Neural cell (in vitro differentiated cells): Measurements from ENCODE around the gene MAD2L2. TPM values are rescaled to one million over a fixed set of nuclear protein-coding genes. Genes with fewer than 3 reads are reported as not detected.

Source experiments
- H2AFZ ChIP-seq: fragments of 200-600, 300-800 bp; sonication (generic), shearing (Covaris generic); 2 replicates; pipeline ENCODE4 v1.6.0; 2014; ENCODE audit warnings: low read depth, mild to moderate bottlenecking, antibody characterized with exemption, low read length, moderate library complexity
- H3F3A ChIP-seq: fragments of 200-600 bp; shearing (Covaris generic); 2 replicates; pipeline ENCODE4 v1.6.1; 2016; ENCODE audit warnings: mild to moderate bottlenecking, moderate library complexity, mixed read lengths, antibody characterized with exemption, low read length; ENCODE audit not compliant: insufficient read depth, poor library complexity, severe bottlenecking
- H3K27ac ChIP-seq: fragments of 200-600, 300-800 bp; sonication (generic), shearing (Covaris generic); 2 replicates; pipeline ENCODE4 v1.5.1; 2014; ENCODE audit warnings: mild to moderate bottlenecking, low read length, moderate library complexity
- H3K27me3 ChIP-seq: fragments of 300-800, 200-600 bp; sonication (generic), shearing (Covaris generic); 2 replicates; pipeline ENCODE4 v1.6.0; 2014; ENCODE audit warnings: mild to moderate bottlenecking, low read depth, low read length, moderate library complexity; ENCODE audit not compliant: insufficient read depth
- H3K36me3 ChIP-seq: fragments of 300-800, 200-600 bp; sonication (generic), shearing (Covaris generic); 2 replicates; pipeline ENCODE4 v1.5.1; 2014; ENCODE audit warnings: mild to moderate bottlenecking, antibody characterized with exemption, low read length, moderate library complexity; ENCODE audit not compliant: insufficient read depth
- H3K4me2 ChIP-seq: fragments of 300-800, 200-600 bp; sonication (generic), shearing (Covaris generic); 2 replicates; pipeline ENCODE4 v1.6.0; 2014; ENCODE audit warnings: mild to moderate bottlenecking, low read length
- H3K4me3 ChIP-seq: fragments of 300-800, 200-600 bp; sonication (generic), shearing (Covaris generic); 2 replicates; pipeline ENCODE4 v1.5.1; 2014; ENCODE audit warnings: mild to moderate bottlenecking, low read length, moderate library complexity
- H3K79me2 ChIP-seq: fragments of 200-600 bp; shearing (Covaris generic); replicated peaks from 2 replicates; pipeline ENCODE4 v1.6.0; 2014; ENCODE audit warnings: mild to moderate bottlenecking, low read length, moderate library complexity; ENCODE audit not compliant: insufficient read depth
- H3K9ac ChIP-seq: fragments of 300-800, 200-600 bp; sonication (generic), shearing (Covaris generic); 2 replicates; pipeline ENCODE4 v1.6.1; 2016; ENCODE audit warnings: mild to moderate bottlenecking, low read length, mixed read lengths
- H3K9me2 ChIP-seq: fragments of 200-600 bp; shearing (Covaris generic); 2 replicates; pipeline ENCODE4 v1.6.1; 2016; ENCODE audit warnings: mild to moderate bottlenecking, low read length, mixed read lengths; ENCODE audit not compliant: insufficient read depth
- H3K9me3 ChIP-seq: fragments of 200-600, 300-800 bp; sonication (generic), shearing (Covaris generic); 2 replicates; pipeline ENCODE4 v1.6.1; 2016; ENCODE audit warnings: mild to moderate bottlenecking, mixed run types, low read length, moderate library complexity, mixed read lengths
- H4K20me1 ChIP-seq: fragments of 200-600 bp; shearing (Covaris generic); 2 replicates; pipeline ENCODE4 v1.6.1; 2016; ENCODE audit warnings: mild to moderate bottlenecking, mixed run types; ENCODE audit not compliant: insufficient read depth
- CTCF ChIP-seq: fragments of 450-650 bp; IDR thresholded peaks from 2 replicates; pipeline ENCODE4 v1.5.1; 2014; ENCODE audit warnings: antibody characterized with exemption, mild to moderate bottlenecking, moderate library complexity; ENCODE audit not compliant: poor library complexity, severe bottlenecking
- EP300 ChIP-seq: fragments of 450-650 bp; conservative IDR thresholded peaks from 2 replicates; pipeline ENCODE4 v1.6.1; 2014; ENCODE audit warnings: antibody characterized with exemption, mild to moderate bottlenecking, moderate library complexity; ENCODE audit not compliant: poor library complexity, severe bottlenecking
- EZH2 ChIP-seq: fragments of 200-600, 300-800 bp; shearing (Covaris generic), sonication (generic); IDR thresholded peaks from 2 replicates; pipeline ENCODE4 v1.6.1; 2014; ENCODE audit warnings: antibody characterized with exemption, low read length, borderline replicate concordance, mild to moderate bottlenecking; ENCODE audit not compliant: insufficient read depth, poor library complexity, severe bottlenecking
- MXI1 ChIP-seq: fragments of 450-650 bp; conservative IDR thresholded peaks from 2 replicates; pipeline ENCODE4 v1.6.1; 2014; ENCODE audit warnings: antibody characterized with exemption, mild to moderate bottlenecking; ENCODE audit not compliant: poor library complexity, severe bottlenecking
- POLR2AphosphoS5 ChIP-seq: IDR thresholded peaks from 2 replicates; pipeline ENCODE4 v1.6.1; 2012
- RAD21 ChIP-seq: fragments of 450-650 bp; conservative IDR thresholded peaks from 2 replicates; pipeline ENCODE4 v1.6.1; 2014; ENCODE audit warnings: antibody characterized with exemption, mild to moderate bottlenecking, moderate library complexity
- REST ChIP-seq: IDR thresholded peaks from 2 replicates; pipeline ENCODE4 v1.6.1; 2012; ENCODE audit warnings: borderline replicate concordance
- SMC3 ChIP-seq: fragments of 450-650 bp; conservative IDR thresholded peaks from 2 replicates; pipeline ENCODE4 v1.6.1; 2014; ENCODE audit warnings: antibody characterized with exemption, mild to moderate bottlenecking, moderate library complexity; ENCODE audit not compliant: poor library complexity
- TAF1 ChIP-seq: IDR thresholded peaks from 2 replicates; pipeline ENCODE4 v1.6.1; 2012; ENCODE audit warnings: low read depth
- polyA plus RNA-seq: library from polyadenylated mRNA; depleted of rRNA; stranded (reverse); fragments of >200 nt; gene quantifications from 2 replicates; pipeline ENCODE4 v1.2.3, GENCODE V29; 2014

The MAD2L2 gene
- polyA plus RNA-seq, 1 donor from 2014 or later: 182 TPM

- H3K4me3 ChIP-seq: no peak overlapping the region
- H3K9me2 ChIP-seq: no peaks in the 10 kb centered on the region
- H3K36me3 ChIP-seq: no peaks in the 10 kb centered on the region
- H3F3A ChIP-seq: peaks cover 12% of the 10 kb centered on the region
- H3K27ac ChIP-seq: no peak overlapping the region
- peaks cover 38% of the 10 kb centered on the region for H3K79me2 ChIP-seq
- no peaks in the 10 kb centered on the region for H3K27me3 ChIP-seq
- no peak overlapping the region for H3K4me2 ChIP-seq
- H3K9ac ChIP-seq: no peak overlapping the region
- no peaks in the 10 kb centered on the region for H4K20me1 ChIP-seq
- no peaks in the 10 kb centered on the region for H3K9me3 ChIP-seq
- no peak overlapping the region for H2AFZ ChIP-seq
- TF ChIP-seq SMC3 (no peak), POLR2AphosphoS5 (no peak), TAF1 (no peak), REST (no peak), CTCF (no peak), EZH2 (no peak), EP300 (no peak)
Measured at GRCh38 chr1:11685210-11685752, 4.3 kb upstream of the MAD2L2 start.

GRCh38 chr1:11684070-11684469 lies 3.1 kb upstream of the MAD2L2 start:
- H3K4me2 ChIP-seq: no peak overlapping the region
- H3K9me3 ChIP-seq: no peaks in the 10 kb centered on the region
- H3K9me2 ChIP-seq: no peaks in the 10 kb centered on the region
- no peaks in the 10 kb centered on the region for H3K36me3 ChIP-seq
- peaks cover 12% of the 10 kb centered on the region for H3F3A ChIP-seq
- H2AFZ ChIP-seq: no peak overlapping the region
- H3K9ac ChIP-seq: no peak overlapping the region
- H3K4me3 ChIP-seq: peak overlapping the region; percentile 4
- no peak overlapping the region for H3K27ac ChIP-seq
- H3K27me3 ChIP-seq: no peaks in the 10 kb centered on the region
- TF ChIP-seq REST (no peak), POLR2AphosphoS5 (no peak), CTCF (no peak), RAD21 (no peak), SMC3 (no peak), EP300 (no peak), EZH2 (no peak), MXI1 (no peak), TAF1 (no peak)
- no peaks in the 10 kb centered on the region for H4K20me1 ChIP-seq
- H3K79me2 ChIP-seq: peaks cover 33% of the 10 kb centered on the region
